ENCODE data around the gene DNASE1L3.

Gene DNASE1L3

GRCh38 chr3:58210761-58211460 lies at the start of gene DNASE1L3:
DNASE1L3 (minus strand) TSS chr3:58210972; CDS start chr3:58210906, 66 bp downstream.
- no peaks in the 10 kb centered on the region for H3K4me1 ChIP-seq (ENCODE audit: control insufficient read depth, insufficient read depth, low read length)

GRCh38 chr3:58260261-58260731 lies 49.5 kb upstream of the DNASE1L3 start:
- Histone ChIP-seq H3K4me3 (ENCODE audit: low read length) (no peak overlapping the region), H3K4me1 (ENCODE audit: control insufficient read depth, insufficient read depth, low read length) (no peaks in the 10 kb centered on the region), H3K27me3 (ENCODE audit: control insufficient read depth, insufficient read depth, low read length) (no peaks in the 10 kb centered on the region), H3K9ac (ENCODE audit: low read length) (no peak overlapping the region), H3K9me3 (ENCODE audit: control insufficient read depth, low read length) (no peaks in the 10 kb centered on the region), H3K36me3 (ENCODE audit: control insufficient read depth, insufficient read depth, low read length) (no peaks in the 10 kb centered on the region)

More at GRCh38 chr3:58210761-58211460, at the start of gene DNASE1L3:
- no peaks in the 10 kb centered on the region for H3K9me3 ChIP-seq (ENCODE audit: control insufficient read depth, low read length)
- no peak within 1 kb of the TSS for H3K4me3 ChIP-seq (ENCODE audit: low read length)
- H3K27me3 ChIP-seq (ENCODE audit: control insufficient read depth, insufficient read depth, low read length) = no peaks in the 10 kb centered on the region
- no peak within 1 kb of the TSS for H3K9ac ChIP-seq (ENCODE audit: low read length)
- no peaks in the 10 kb centered on the region for H3K36me3 ChIP-seq (ENCODE audit: control insufficient read depth, insufficient read depth, low read length)

- Histone ChIP-seq H3K4me1 (ENCODE audit: control insufficient read depth, insufficient read depth, low read length) (no peaks in the 10 kb centered on the region), H3K9ac (ENCODE audit: low read length) (no peak overlapping the region), H3K27me3 (ENCODE audit: control insufficient read depth, insufficient read depth, low read length) (no peaks in the 10 kb centered on the region), H3K9me3 (ENCODE audit: control insufficient read depth, low read length) (no peaks in the 10 kb centered on the region), H3K36me3 (ENCODE audit: control insufficient read depth, insufficient read depth, low read length) (no peaks in the 10 kb centered on the region), H3K4me3 (ENCODE audit: low read length) (no peak overlapping the region)
These were observed 47.8 kb upstream of the DNASE1L3 start for GRCh38 chr3:58258392-58259055.

- Histone ChIP-seq H3K36me3 (ENCODE audit: control insufficient read depth, insufficient read depth, low read length) (no peaks in the 10 kb centered on the region), H3K27me3 (ENCODE audit: control insufficient read depth, insufficient read depth, low read length) (no peaks in the 10 kb centered on the region), H3K4me1 (ENCODE audit: control insufficient read depth, insufficient read depth, low read length) (peaks cover 9% of the 10 kb centered on the region), H3K9me3 (ENCODE audit: control insufficient read depth, low read length) (no peaks in the 10 kb centered on the region), H3K4me3 (ENCODE audit: low read length) (no peak overlapping the region), H3K9ac (ENCODE audit: low read length) (no peak overlapping the region)
These were observed 45.7 kb upstream of the DNASE1L3 start for GRCh38 chr3:58256511-58256910.

- H3K4me3 ChIP-seq (ENCODE audit: low read length) = no peak overlapping the region
These were observed 45.3 kb upstream of the DNASE1L3 start for GRCh38 chr3:58256061-58256460.

GRCh38 chr3:58254144-58254543 lies 43.4 kb upstream of the DNASE1L3 start:
- peaks cover 16% of the 10 kb centered on the region for H3K4me1 ChIP-seq (ENCODE audit: control insufficient read depth, insufficient read depth, low read length)
- no peaks in the 10 kb centered on the region for H3K36me3 ChIP-seq (ENCODE audit: control insufficient read depth, insufficient read depth, low read length)
- no peak overlapping the region for H3K4me3 ChIP-seq (ENCODE audit: low read length)
- no peaks in the 10 kb centered on the region for H3K9me3 ChIP-seq (ENCODE audit: control insufficient read depth, low read length)
- H3K27me3 ChIP-seq (ENCODE audit: control insufficient read depth, insufficient read depth, low read length) = no peaks in the 10 kb centered on the region
- no peak overlapping the region for H3K9ac ChIP-seq (ENCODE audit: low read length)

More at GRCh38 chr3:58256061-58256460, 45.3 kb upstream of the DNASE1L3 start:
- Histone ChIP-seq H3K9ac (ENCODE audit: low read length) (no peak overlapping the region), H3K36me3 (ENCODE audit: control insufficient read depth, insufficient read depth, low read length) (no peaks in the 10 kb centered on the region), H3K4me1 (ENCODE audit: control insufficient read depth, insufficient read depth, low read length) (peaks cover 11% of the 10 kb centered on the region), H3K27me3 (ENCODE audit: control insufficient read depth, insufficient read depth, low read length) (no peaks in the 10 kb centered on the region), H3K9me3 (ENCODE audit: control insufficient read depth, low read length) (no peaks in the 10 kb centered on the region)

- H3K27me3 ChIP-seq (ENCODE audit: control insufficient read depth, insufficient read depth, low read length) = no peaks in the 10 kb centered on the region
- H3K9me3 ChIP-seq (ENCODE audit: control insufficient read depth, low read length) = no peaks in the 10 kb centered on the region
- peaks cover 17% of the 10 kb centered on the region for H3K4me1 ChIP-seq (ENCODE audit: control insufficient read depth, insufficient read depth, low read length)
- H3K36me3 ChIP-seq (ENCODE audit: control insufficient read depth, insufficient read depth, low read length) = no peaks in the 10 kb centered on the region
- H3K9ac ChIP-seq (ENCODE audit: low read length) = no peak overlapping the region
- no peak overlapping the region for H3K4me3 ChIP-seq (ENCODE audit: low read length)
These were observed 40.9 kb upstream of the DNASE1L3 start for GRCh38 chr3:58251631-58252035.

- Histone ChIP-seq H3K9me3 (ENCODE audit: control insufficient read depth, low read length) (no peaks in the 10 kb centered on the region), H3K27me3 (ENCODE audit: control insufficient read depth, insufficient read depth, low read length) (no peaks in the 10 kb centered on the region), H3K4me1 (ENCODE audit: control insufficient read depth, insufficient read depth, low read length) (peaks cover 27% of the 10 kb centered on the region), H3K36me3 (ENCODE audit: control insufficient read depth, insufficient read depth, low read length) (no peaks in the 10 kb centered on the region), H3K9ac (ENCODE audit: low read length) (peak overlapping the region; percentile 42), H3K4me3 (ENCODE audit: low read length) (peak overlapping the region; percentile 2)
These were observed 39.4 kb upstream of the DNASE1L3 start for GRCh38 chr3:58250093-58250707.

GRCh38 chr3:58249358-58250092 lies 38.8 kb upstream of the DNASE1L3 start:
- Histone ChIP-seq H3K9ac (ENCODE audit: low read length) (peak overlapping the region; percentile 42), H3K4me1 (ENCODE audit: control insufficient read depth, insufficient read depth, low read length) (peaks cover 27% of the 10 kb centered on the region), H3K36me3 (ENCODE audit: control insufficient read depth, insufficient read depth, low read length) (no peaks in the 10 kb centered on the region), H3K27me3 (ENCODE audit: control insufficient read depth, insufficient read depth, low read length) (no peaks in the 10 kb centered on the region), H3K9me3 (ENCODE audit: control insufficient read depth, low read length) (no peaks in the 10 kb centered on the region), H3K4me3 (ENCODE audit: low read length) (peak overlapping the region; percentile 2)

- Histone ChIP-seq H3K4me3 (ENCODE audit: low read length) (no peak overlapping the region), H3K9ac (ENCODE audit: low read length) (no peak overlapping the region), H3K36me3 (ENCODE audit: control insufficient read depth, insufficient read depth, low read length) (no peaks in the 10 kb centered on the region), H3K9me3 (ENCODE audit: control insufficient read depth, low read length) (no peaks in the 10 kb centered on the region), H3K4me1 (ENCODE audit: control insufficient read depth, insufficient read depth, low read length) (peaks cover 26% of the 10 kb centered on the region), H3K27me3 (ENCODE audit: control insufficient read depth, insufficient read depth, low read length) (no peaks in the 10 kb centered on the region)
These were observed 35.6 kb upstream of the DNASE1L3 start for GRCh38 chr3:58246148-58247047.

- no peaks in the 10 kb centered on the region for H3K9me3 ChIP-seq (ENCODE audit: control insufficient read depth, low read length)
- H3K27me3 ChIP-seq (ENCODE audit: control insufficient read depth, insufficient read depth, low read length) = no peaks in the 10 kb centered on the region
- no peak overlapping the region for H3K4me3 ChIP-seq (ENCODE audit: low read length)
- H3K4me1 ChIP-seq (ENCODE audit: control insufficient read depth, insufficient read depth, low read length) = peaks cover 26% of the 10 kb centered on the region
- H3K9ac ChIP-seq (ENCODE audit: low read length) = no peak overlapping the region
- H3K36me3 ChIP-seq (ENCODE audit: control insufficient read depth, insufficient read depth, low read length) = no peaks in the 10 kb centered on the region
These were observed 33.3 kb upstream of the DNASE1L3 start for GRCh38 chr3:58243976-58244585.
